Keratinocyte (primary cell): Measurements from ENCODE around the gene RHCE. TPM values are rescaled to one million over a fixed set of nuclear protein-coding genes. Genes with fewer than 3 reads are reported as not detected.

Source experiments
- DNase-seq: peaks from one replicate; pipeline ENCODE4 v3.0.0-alpha.2; 2011; ENCODE audit warnings: low read depth, missing footprints, low spot score
- FAIRE-seq: peaks from 2 replicates; lab custom pipeline; 2011; peaks lifted over from hg19 to GRCh38; lab: Jason Lieb, UNC
- H2AFZ ChIP-seq: 2 replicates; pipeline ENCODE4 v1.6.0; 2012; ENCODE audit warnings: low read length, control low read depth, inconsistent platforms; ENCODE audit not compliant: control insufficient read depth
- H3K27ac ChIP-seq: 2 replicates; pipeline ENCODE4 v1.5.1; 2011; ENCODE audit warnings: low read length; ENCODE audit not compliant: control insufficient read depth, insufficient read depth
- H3K27me3 ChIP-seq: 3 replicates; pipeline ENCODE4 v1.6.0; 2011; ENCODE audit warnings: low read length; ENCODE audit not compliant: control insufficient read depth, insufficient read depth; ENCODE audit errors: extremely low read depth
- H3K36me3 ChIP-seq, 2 experiments: 2 replicates in 1 of 2; 3 replicates in 1 of 2; pipeline ENCODE4 v1.5.1; 2011; ENCODE audit warnings: low read length in 2 of 2, mild to moderate bottlenecking in 1 of 2; ENCODE audit not compliant: control insufficient read depth in 2 of 2, insufficient read depth in 2 of 2; ENCODE audit errors: extremely low read depth in 1 of 2
- H3K4me1 ChIP-seq: 3 replicates; pipeline ENCODE4 v1.5.1; 2011; ENCODE audit warnings: low read length; ENCODE audit not compliant: control insufficient read depth, insufficient read depth; ENCODE audit errors: extremely low read depth
- H3K4me2 ChIP-seq: 3 replicates; pipeline ENCODE4 v1.6.0; 2011; ENCODE audit warnings: low read depth, low read length; ENCODE audit not compliant: control insufficient read depth, insufficient read depth; ENCODE audit errors: extremely low read depth
- H3K4me3 ChIP-seq, 3 experiments: fragments of 200-600 bp in 1 of 3; sonication (generic) in 1 of 3; 2 replicates in 2 of 3; 3 replicates in 1 of 3; pipeline ENCODE4 v1.5.1; 2011 to 2016; ENCODE audit warnings: low read length in 3 of 3, mild to moderate bottlenecking in 3 of 3, control low read depth in 2 of 3, inconsistent platforms in 1 of 3, low read depth in 1 of 3, mixed read lengths in 1 of 3, mixed run types in 1 of 3, moderate library complexity in 1 of 3; ENCODE audit not compliant: control insufficient read depth in 2 of 3, insufficient read depth in 2 of 3; ENCODE audit errors: extremely low read depth in 1 of 3
- H3K79me2 ChIP-seq: 2 replicates; pipeline ENCODE4 v1.6.0; 2012; ENCODE audit warnings: low read length; ENCODE audit not compliant: control insufficient read depth, insufficient read depth
- H3K9ac ChIP-seq: 3 replicates; pipeline ENCODE4 v1.6.0; 2011; ENCODE audit warnings: low read length; ENCODE audit not compliant: control insufficient read depth, insufficient read depth; ENCODE audit errors: extremely low read depth
- H3K9me1 ChIP-seq: 3 replicates; pipeline ENCODE4 v1.6.0; 2011; ENCODE audit warnings: low read length; ENCODE audit not compliant: control insufficient read depth, insufficient read depth; ENCODE audit errors: extremely low read depth
- H3K9me3 ChIP-seq: 2 replicates; pipeline ENCODE4 v1.5.1; 2012; ENCODE audit warnings: low read depth, low read length; ENCODE audit not compliant: control insufficient read depth
- H4K20me1 ChIP-seq: 3 replicates; pipeline ENCODE4 v1.6.0; 2011; ENCODE audit warnings: low read length; ENCODE audit not compliant: control insufficient read depth, insufficient read depth; ENCODE audit errors: extremely low read depth
- CTCF ChIP-seq, 3 experiments: IDR thresholded peaks in 1 of 3; conservative IDR thresholded peaks in 1 of 3; optimal IDR thresholded peaks in 1 of 3; 2 replicates in 2 of 3; 3 replicates in 1 of 3; pipeline versions ENCODE3 to v1.5.1; 2011; ENCODE audit warnings: low read length in 3 of 3, mild to moderate bottlenecking in 3 of 3, moderate library complexity in 2 of 3, control low read depth in 1 of 3, inconsistent platforms in 1 of 3; ENCODE audit not compliant: insufficient read depth in 2 of 3; ENCODE audit errors: extremely low read depth in 1 of 3
- EZH2 ChIP-seq: IDR thresholded peaks from one replicate; pipeline ENCODE4 v1.6.1; 2012; ENCODE audit warnings: inconsistent platforms, mild to moderate bottlenecking, low read length, moderate library complexity
- dilution Hi-C: fragments of 300-500 bp; cut with MboI; formaldehyde crosslinking; loops from one replicate; pipeline ENCODE4 v1.7.0; 2020; ENCODE audit warnings: low sequenced_read_pairs; ENCODE audit not compliant: extremely low pct_ligation_motif_present
- polyA plus RNA-seq, 5 experiments: library from polyadenylated mRNA; depleted of rRNA in 3 of 5; stranded (reverse) in 3 of 5; stranded (forward) in 1 of 5; unstranded in 1 of 5; fragments of >200 nt; gene quantifications; 1 replicate in 1 of 5; 2 replicates in 3 of 5; 3 replicates in 1 of 5; pipeline versions ENCODE4 v1.2.1 to v1.2.3, GENCODE V29; 2011 to 2012; ENCODE audit warnings: missing spikeins in 2 of 5, low read depth in 1 of 5, low replicate concordance in 1 of 5

RHCE gene
- polyA plus RNA-seq, 1 donor (not counting 4 experiments of a cell fraction or from before 2014, with no cell fraction given) = 0.20 TPM

GRCh38 chr1:25443030-25443699 lies 22.5 kb upstream of the RHCE start:
- H3K27ac ChIP-seq = no peak overlapping the region
- no peak overlapping the region for H3K4me3 ChIP-seq
- H3K9ac ChIP-seq = no peak overlapping the region
- peaks cover 16% of the 10 kb centered on the region for H3K79me2 ChIP-seq
- TF ChIP-seq CTCF (optimal IDR thresholded peaks at IDR 0.05 in 1 of 3, IDR thresholded peaks at IDR 0.05 in 1 of 3, conservative IDR thresholded peaks at IDR 0.05 in 1 of 3; ENCODE audit: extremely low read depth in 1 of 3, insufficient read depth in 2 of 3, low read length in 3 of 3) (no peak), EZH2 (no peak)
- H3K4me1 ChIP-seq = peaks cover 9% of the 10 kb centered on the region
- no peaks in the 10 kb centered on the region for H3K9me3 ChIP-seq
- FAIRE-seq = no peak
- H2AFZ ChIP-seq = no peak overlapping the region
- H3K9me1 ChIP-seq = no peaks in the 10 kb centered on the region
- H3K36me3 ChIP-seq = no peaks in the 10 kb centered on the region
- no peaks in the 10 kb centered on the region for H3K27me3 ChIP-seq
- H3K4me2 ChIP-seq = no peak overlapping the region
- dilution Hi-C loops = no loop called here
- DNase-seq = no peak
- peaks cover 2% of the 10 kb centered on the region for H4K20me1 ChIP-seq

- DNase-seq (no peak), FAIRE-seq (peak; percentile 63)
- Histone ChIP-seq H3K27me3 (no peaks in the 10 kb centered on the region), H3K9me3 (no peaks in the 10 kb centered on the region), H3K4me2 (no peak overlapping the region), H4K20me1 (peaks cover 2% of the 10 kb centered on the region), H3K9me1 (no peaks in the 10 kb centered on the region), H2AFZ (no peak overlapping the region), H3K36me3 (no peaks in the 10 kb centered on the region), H3K4me3 (no peak overlapping the region), H3K79me2 (peaks cover 22% of the 10 kb centered on the region), H3K27ac (no peak overlapping the region), H3K9ac (no peak overlapping the region), H3K4me1 (peaks cover 9% of the 10 kb centered on the region)
- dilution Hi-C loops = no loop called here
- no peak for TF ChIP-seq CTCF (optimal IDR thresholded peaks at IDR 0.05 in 1 of 3, IDR thresholded peaks at IDR 0.05 in 1 of 3, conservative IDR thresholded peaks at IDR 0.05 in 1 of 3; ENCODE audit: extremely low read depth in 1 of 3, insufficient read depth in 2 of 3, low read length in 3 of 3)
- TF ChIP-seq EZH2 = no peak
Observed at GRCh38 chr1:25442178-25442577, 21.6 kb upstream of the RHCE start.
